ENCODE results near the gene DCTN2.

DNA sequence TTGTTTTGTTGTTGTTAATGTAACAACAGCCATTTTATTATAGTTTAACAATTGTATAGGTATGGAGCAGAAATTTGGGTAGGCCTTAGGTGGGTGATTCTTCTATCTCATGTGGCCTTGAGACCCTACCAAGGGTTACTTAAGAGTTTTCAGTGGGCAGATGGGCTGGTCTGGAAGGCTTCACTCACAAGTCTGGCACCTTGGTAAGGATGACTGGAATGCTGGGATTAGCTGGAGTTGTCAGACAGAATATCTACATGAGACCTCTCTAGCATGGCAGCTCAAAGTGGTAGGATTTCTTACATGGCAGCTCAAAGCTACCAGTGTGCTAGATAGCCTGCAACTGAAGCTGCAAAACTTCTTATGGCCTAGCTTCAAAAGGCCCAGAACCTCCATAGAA is 61.3 kb downstream of the DCTN2 start:
- no peak for TF ChIP-seq POLR2A (IDR thresholded peaks at IDR 0.05)
- TF ChIP-seq, protein P1, sequence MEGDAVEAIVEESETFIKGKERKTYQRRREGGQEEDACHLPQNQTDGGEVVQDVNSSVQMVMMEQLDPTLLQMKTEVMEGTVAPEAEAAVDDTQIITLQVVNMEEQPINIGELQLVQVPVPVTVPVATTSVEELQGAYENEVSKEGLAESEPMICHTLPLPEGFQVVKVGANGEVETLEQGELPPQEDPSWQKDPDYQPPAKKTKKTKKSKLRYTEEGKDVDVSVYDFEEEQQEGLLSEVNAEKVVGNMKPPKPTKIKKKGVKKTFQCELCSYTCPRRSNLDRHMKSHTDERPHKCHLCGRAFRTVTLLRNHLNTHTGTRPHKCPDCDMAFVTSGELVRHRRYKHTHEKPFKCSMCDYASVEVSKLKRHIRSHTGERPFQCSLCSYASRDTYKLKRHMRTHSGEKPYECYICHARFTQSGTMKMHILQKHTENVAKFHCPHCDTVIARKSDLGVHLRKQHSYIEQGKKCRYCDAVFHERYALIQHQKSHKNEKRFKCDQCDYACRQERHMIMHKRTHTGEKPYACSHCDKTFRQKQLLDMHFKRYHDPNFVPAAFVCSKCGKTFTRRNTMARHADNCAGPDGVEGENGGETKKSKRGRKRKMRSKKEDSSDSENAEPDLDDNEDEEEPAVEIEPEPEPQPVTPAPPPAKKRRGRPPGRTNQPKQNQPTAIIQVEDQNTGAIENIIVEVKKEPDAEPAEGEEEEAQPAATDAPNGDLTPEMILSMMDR (IDR thresholded peaks at IDR 0.05) = no peak

Data from Peyer's patch (tissue), 4 donors.